ENCODE measurements around the gene PRKCB. TPM values are rescaled to one million over a fixed set of nuclear protein-coding genes. Genes with fewer than 3 reads are reported as not detected.

PRKCB gene
- under 0.01 TPM in 1 of 2 replicates, not detected in the other for total RNA-seq

DNA sequence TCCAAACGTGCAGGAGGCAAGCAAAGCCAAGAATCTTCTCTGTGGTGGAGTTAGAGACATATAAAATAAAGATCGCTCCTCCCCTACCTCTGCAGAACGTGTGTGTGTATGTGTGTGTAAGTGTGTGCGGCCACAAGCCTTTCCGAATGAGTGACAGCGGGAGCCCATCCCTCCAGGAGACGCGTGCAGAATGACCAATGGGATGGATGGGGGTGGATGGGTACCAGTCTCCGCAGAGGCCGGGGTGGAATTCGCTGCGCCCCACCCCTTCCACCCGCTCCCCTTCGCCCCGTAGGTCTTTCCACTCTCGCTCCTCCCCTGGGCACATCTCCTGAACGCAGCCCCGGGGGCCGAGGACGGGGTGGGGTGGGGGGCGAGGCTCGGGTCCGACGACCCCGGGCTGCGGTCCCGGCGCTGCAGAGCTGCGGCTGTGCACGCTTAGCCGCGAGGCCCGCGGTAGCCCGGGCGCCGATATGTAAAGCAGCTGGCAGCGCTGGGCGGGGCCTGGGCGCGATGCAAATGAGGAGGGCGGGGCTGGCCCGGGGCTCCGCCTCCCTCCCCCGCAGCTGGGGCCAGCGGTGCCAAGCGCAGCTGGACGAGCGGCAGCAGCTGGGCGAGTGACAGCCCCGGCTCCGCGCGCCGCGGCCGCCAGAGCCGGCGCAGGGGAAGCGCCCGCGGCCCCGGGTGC lies at the start of gene PRKCB:
PRKCB (plus strand) TSS at position 594 of the 688 bp plus-strand sequence.

DNA sequence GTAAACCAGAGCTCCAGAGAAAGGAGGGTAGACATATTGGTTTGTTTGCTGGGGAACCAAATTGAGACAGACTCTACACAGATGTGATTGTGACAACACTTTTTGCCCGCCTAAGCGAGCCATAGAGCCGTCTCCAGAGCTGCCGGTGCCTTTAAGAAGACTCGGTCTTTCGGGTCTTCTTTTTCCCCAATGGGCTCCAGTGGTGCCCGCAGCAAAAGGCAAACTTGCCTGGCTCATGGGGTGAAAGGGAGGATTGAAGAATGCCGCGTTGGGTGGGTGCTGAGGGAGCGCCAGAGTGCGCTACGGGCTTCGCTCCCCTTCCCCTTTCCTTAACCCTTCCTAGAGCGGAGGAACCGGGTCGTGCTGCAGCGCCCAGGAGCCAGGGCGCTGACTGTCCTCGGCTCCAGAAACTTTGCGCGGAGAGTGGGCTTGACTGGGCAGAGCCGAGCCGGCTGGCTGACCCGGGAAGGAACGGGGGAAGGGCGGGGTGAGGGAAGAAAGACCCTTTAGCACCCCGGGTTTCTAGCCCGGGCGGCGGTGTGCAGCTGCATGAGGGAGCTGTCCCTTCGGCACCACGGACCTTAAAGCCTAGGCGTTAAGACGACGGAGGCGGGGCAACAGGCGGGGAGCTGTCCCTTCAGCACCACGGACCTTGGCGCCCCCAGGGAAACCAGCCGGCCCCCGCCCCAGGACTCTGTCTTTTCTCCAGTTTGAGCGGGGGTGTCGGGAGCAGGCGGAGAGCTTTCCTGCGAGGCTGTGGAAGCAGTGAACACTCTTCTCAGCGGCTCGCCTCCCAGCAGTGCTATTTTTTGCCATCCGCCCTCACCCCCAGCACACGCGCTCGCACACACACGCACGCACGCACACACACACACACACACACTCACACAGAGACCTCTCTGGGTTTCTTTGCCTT lies 419.9 kb downstream of the PRKCB start, which contains the start of gene CACNG3:
CACNG3 (plus strand) TSS at position 880 of the 916 bp plus-strand sequence. CDS start 420 bp downstream, outside the sequence.

Other genes with a start within 250 kb of the PRKCB start
- 78.4 and 130 TPM in 2 replicates for gene NDUFAB1, start 239.7 kb upstream of the PRKCB start, total RNA-seq
- 16.4 and 17.6 TPM in 2 replicates for gene PALB2, start 194.7 kb upstream of the PRKCB start, total RNA-seq
- gene DCTN5, start 194.5 kb upstream of the PRKCB start, total RNA-seq = 46.1 and 90.5 TPM in 2 replicates
- 0.34 and 1.00 TPM in 2 replicates for gene PLK1, start 157.1 kb upstream of the PRKCB start, total RNA-seq
- gene ERN2, start 122.8 kb upstream of the PRKCB start, total RNA-seq = 0.34 and 1.6 TPM in 2 replicates
- gene CHP2, start 81.0 kb upstream of the PRKCB start, total RNA-seq = 0.34 and 0.93 TPM in 2 replicates